ENCODE data around the gene CACHD1.
"Not testable (repeated sequence)": the region's sequence is repeated elsewhere in the genome, so short reads cannot be mapped to it uniquely, and the experiment has no call there.

CACHD1 gene

GRCh38 chr1:64598100-64598571 is 128.2 kb downstream of the CACHD1 start:
- DNase-seq = no peak

GRCh38 chr1:64599242-64599641 is 129.3 kb downstream of the CACHD1 start:
- no peak for DNase-seq

- DNase-seq = no peak
Measured at GRCh38 chr1:64601207-64601606, 131.3 kb downstream of the CACHD1 start.

- no peak for DNase-seq
Measured at GRCh38 chr1:64608005-64608650, 138.2 kb downstream of the CACHD1 start.

GRCh38 chr1:64608651-64609048 is 138.7 kb downstream of the CACHD1 start:
- DNase-seq = no peak

- not testable (repeated sequence) for DNase-seq
Measured at GRCh38 chr1:64610950-64611349, 141.0 kb downstream of the CACHD1 start.

- DNase-seq = no peak
Measured at GRCh38 chr1:64616039-64616438, 146.1 kb downstream of the CACHD1 start.

- DNase-seq = no peak
Measured at GRCh38 chr1:64623750-64624191, 153.8 kb downstream of the CACHD1 start.

GRCh38 chr1:64624218-64624713 is 154.3 kb downstream of the CACHD1 start:
- no peak for DNase-seq

GRCh38 chr1:64624808-64625207 is 154.9 kb downstream of the CACHD1 start:
- no peak for DNase-seq

- DNase-seq = no peak
Measured at GRCh38 chr1:64630611-64631010, 160.7 kb downstream of the CACHD1 start.

GRCh38 chr1:64631346-64632034 is 161.6 kb downstream of the CACHD1 start:
- no peak for DNase-seq

GRCh38 chr1:64632936-64633335 is 163.0 kb downstream of the CACHD1 start:
- no peak for DNase-seq

GRCh38 chr1:64645735-64646134 is 175.8 kb downstream of the CACHD1 start:
- DNase-seq = no peak

- DNase-seq = no peak
Measured at GRCh38 chr1:64650411-64650810, 180.5 kb downstream of the CACHD1 start.

GRCh38 chr1:64651841-64652240 is 181.9 kb downstream of the CACHD1 start:
- no peak for DNase-seq

- DNase-seq = no peak
Measured at GRCh38 chr1:64653466-64653865, 183.5 kb downstream of the CACHD1 start.

GRCh38 chr1:64654519-64655341 is 184.8 kb downstream of the CACHD1 start:
- DNase-seq = no peak

- DNase-seq = no peak
Measured at GRCh38 chr1:64655861-64656260, 185.9 kb downstream of the CACHD1 start.

GRCh38 chr1:64659478-64660138 is 189.7 kb downstream of the CACHD1 start:
- no peak for DNase-seq

- DNase-seq = peak; percentile 10
Measured at GRCh38 chr1:64663668-64664067, 193.7 kb downstream of the CACHD1 start.

GRCh38 chr1:64664299-64664698 is 194.4 kb downstream of the CACHD1 start:
- DNase-seq = no peak
